ENCODE measurements around the gene PARD3.
"Not testable (repeated sequence)": the region's sequence is repeated elsewhere in the genome, so short reads cannot be mapped to it uniquely, and the experiment has no call there.

PARD3 gene

DNA sequence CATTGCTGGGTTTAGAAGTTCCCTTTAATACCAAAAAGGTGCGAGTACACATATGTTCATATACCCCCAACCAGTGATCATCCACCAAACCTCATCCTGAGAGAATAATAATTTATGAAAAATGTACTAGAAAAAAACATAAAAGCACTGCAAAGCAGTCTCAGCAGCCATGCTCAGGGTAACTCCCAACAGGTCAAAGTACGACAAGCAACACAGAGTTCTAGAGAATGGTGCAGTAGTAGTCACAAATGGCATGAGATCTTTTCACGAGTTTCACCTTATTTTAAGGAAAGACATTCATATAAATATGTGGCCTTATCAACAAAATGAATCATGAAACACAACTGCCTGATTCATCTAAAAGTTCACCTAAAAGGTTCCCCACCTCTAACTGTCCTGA is 338.5 kb downstream of the PARD3 start:
- no peak for DNase-seq

GRCh38 chr10:34475786-34476185 is 339.3 kb downstream of the PARD3 start:
- DNase-seq = no peak

GRCh38 chr10:34475274-34475646 is 339.8 kb downstream of the PARD3 start:
- DNase-seq = no peak

- no peak for DNase-seq
Observed at GRCh38 chr10:34474555-34475273, 340.4 kb downstream of the PARD3 start.

- DNase-seq = no peak
Observed at GRCh38 chr10:34474009-34474376, 341.1 kb downstream of the PARD3 start.

DNA sequence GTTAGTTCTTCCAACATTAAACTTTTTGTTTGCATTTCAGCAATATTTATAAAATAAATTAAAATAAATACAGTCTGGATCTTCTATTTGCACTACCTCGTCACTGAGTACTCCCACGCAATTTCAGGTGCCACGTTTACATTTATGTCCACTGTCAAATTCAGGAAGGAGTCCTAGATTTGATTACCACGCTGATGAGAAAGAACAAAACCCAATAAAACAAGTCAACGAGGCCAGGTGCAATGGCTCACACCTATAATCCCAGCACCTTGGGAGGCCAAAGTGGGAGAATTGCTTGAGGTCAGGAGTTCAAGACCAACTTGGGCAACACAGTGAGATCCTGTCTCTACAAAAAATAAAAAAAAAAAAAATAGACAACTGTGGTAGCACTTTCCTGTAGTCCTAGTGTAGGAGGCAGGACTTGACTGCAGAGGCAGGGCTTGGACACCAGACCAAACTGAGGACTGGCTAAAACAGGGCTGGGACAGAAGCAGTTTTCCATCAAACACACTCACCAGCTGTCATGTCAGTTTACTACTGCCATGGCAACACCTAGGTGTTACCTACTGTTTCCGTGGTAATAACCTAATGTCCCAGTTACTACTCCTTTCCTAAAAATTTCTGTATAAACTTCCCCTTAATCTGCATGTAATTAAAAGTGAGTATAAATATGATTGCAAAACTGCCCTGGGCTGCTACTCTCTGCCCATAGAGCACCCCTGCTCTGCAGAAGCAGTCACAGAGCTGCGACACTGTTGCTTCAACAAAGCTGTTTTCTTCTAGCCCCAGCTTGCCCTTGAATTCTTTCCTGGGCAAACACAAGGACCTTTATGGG is 341.7 kb downstream of the PARD3 start:
- no peak for DNase-seq

DNA sequence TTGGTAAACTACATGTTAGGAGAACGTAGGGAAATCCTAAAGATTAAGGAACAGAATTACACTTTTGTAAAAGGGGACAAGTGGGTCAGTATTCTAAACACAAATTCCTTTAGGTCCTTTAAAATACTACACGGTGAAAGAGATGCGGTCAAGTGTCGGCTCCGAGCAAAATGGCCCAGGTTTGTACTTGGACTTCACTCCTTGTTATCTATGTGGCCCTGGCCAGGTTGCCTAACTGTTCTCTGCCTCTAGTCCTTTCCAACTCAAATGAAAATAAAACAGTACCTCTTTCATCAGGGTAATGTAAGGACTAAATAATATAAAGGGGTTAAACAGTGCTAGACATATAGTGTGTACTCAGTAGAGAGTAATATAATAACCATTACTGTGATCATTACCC is 344.8 kb downstream of the PARD3 start:
- no peak for DNase-seq

- DNase-seq = no peak
Observed at GRCh38 chr10:34469446-34469845, 345.6 kb downstream of the PARD3 start.

- DNase-seq = no peak
Observed at GRCh38 chr10:34467902-34468301, 347.2 kb downstream of the PARD3 start.

DNA sequence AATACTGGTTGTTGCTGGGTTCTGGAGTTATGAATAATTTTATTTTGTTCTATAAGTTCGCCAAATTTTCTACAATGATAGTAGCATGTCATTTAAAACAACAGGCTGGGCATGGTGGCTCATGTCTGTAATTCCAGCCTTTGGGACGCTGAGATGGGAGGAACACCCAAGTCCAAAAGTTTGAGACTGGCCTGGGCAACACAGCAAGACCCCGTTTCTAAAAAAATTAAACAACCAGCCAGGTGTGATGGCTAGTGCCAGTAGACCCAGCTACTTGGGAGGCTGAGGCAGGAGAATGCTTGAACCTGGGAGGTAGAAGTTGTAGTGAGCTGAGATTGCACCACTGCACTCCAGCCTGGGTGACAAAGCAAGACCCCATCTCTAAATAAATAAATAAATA is 347.7 kb downstream of the PARD3 start:
- no peak for DNase-seq

DNA sequence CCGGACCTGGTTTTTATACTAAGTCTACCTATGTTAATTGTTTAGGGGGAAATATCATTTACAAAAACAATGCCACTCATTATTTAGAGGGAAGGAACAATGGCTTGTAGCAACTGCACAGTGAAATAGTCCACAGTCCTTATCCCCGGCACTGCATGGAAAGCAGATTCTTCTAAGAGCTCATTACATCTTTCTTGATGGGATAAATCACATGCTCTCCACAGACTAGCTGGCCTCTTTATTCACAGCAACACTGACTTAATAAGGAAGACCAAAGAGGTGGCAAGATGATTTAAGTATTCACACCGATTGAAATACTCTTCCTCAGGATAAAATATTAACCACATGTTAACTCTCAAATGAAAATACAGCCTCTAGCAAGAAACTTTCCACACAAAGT is 349.4 kb downstream of the PARD3 start:
- DNase-seq = no peak

DNA sequence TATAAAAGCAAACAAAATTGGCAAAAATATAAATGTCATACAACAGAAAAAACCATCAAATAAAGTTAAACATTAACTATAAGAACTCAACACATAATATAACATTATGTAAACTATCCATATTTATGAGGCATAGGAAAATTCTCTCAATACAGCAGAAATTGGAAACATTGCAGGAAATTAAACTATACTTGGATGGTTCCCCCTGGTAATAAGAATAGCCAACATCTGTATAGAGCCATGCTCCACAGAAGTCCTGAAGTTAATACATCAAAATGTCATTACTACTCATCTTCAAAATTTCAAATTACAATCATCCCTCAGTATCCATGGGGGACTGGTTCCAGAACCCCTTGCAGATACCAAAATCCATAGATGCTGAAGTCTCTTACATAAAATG is 350.5 kb downstream of the PARD3 start:
- DNase-seq = no peak

- no peak for DNase-seq
Observed at GRCh38 chr10:34464000-34464399, 351.1 kb downstream of the PARD3 start.

- no peak for DNase-seq
Observed at GRCh38 chr10:34462993-34463392, 352.1 kb downstream of the PARD3 start.

DNA sequence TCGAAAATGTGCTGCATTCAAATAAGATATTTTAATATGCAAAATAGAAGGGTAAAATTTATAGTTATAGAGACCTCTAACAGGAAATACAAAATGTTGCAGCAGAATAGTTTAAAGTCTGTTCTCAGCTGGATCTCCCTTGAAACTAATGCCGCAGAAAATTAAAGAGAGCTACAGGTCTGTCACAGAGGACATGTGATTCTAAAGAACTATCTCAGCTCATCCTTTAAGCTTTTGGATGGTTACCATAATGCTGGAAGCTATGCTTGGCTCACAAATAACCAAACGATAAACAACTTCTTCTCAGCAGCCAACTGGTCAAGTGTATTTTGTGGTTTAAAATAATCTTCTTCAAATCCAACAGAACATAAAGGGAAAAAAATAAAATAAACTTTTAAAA is 353.0 kb downstream of the PARD3 start:
- DNase-seq = no peak

DNA sequence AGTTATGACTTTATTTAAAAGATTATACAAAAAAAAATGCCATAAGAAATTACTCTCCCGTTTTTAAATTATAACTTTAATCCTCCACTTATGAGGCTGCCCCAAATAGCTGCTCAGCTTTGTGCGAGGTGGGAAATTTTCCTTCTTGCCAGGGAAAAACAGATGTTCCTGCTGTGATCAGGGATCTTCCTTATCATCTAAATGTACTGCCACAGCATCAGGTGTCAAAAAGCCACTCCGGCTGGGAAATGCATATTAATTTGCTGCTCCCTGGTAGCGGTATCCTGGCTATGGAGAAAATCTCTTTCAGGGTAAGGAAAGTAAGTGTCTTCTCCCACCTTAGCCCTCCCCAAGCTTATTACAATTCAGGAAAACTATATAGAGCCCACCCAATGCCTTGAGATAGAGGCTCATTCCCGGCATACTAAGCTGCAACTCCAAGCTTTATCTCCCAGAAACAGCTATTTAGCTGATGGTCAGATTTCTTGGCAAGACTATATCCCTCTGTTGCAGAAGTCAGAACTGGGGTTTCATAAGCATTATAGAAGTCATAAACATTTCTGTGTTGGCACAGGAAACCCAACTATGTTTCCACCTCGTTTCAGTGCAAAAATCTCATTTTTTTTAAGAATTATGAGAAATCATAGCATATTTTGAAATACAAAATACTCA is 360.4 kb downstream of the PARD3 start:
- DNase-seq = no peak

GRCh38 chr10:34449836-34450235 is 365.3 kb downstream of the PARD3 start:
- DNase-seq = no peak

DNA sequence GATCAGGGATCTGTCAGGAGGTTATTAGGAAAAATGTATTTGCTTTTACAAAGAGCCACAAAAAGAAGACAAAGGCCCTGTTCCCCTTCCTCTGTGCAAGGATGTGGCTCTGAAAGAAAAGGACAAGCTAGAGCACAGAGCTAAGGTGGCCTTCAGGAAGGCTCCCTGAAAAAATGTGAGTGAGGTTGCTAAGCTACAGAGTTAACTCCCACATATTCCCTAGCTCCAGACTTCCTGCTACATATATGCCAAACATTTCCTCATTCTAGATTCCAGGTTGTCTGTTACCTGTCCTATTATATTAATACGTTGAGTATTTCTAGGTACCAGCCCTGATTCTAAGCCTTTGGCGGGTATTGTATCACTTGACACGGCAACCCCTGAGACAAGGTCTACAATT is 369.0 kb downstream of the PARD3 start:
- DNase-seq = no peak

GRCh38 chr10:34444223-34445183 is 370.6 kb downstream of the PARD3 start:
- DNase-seq = no peak

DNA sequence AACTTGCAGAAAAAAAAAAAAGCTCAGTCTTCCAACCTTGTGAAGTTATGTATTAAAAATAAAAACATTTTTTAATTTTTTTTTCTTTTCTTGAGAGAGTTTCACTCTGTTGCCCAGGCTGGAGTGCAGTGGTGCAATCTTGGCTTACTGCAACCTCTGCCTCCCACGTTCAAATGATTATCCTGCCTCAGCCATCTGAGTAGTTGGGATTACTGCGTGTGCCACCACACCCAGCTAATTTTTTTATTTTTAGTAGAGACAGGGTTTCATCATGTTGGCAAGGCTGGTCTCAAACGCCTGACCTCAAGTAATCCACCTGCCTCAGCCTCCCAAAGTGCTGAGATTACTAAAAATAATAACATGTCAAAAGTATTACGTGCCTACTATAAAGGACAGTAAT is 375.7 kb downstream of the PARD3 start:
- DNase-seq = not testable (repeated sequence)

GRCh38 chr10:34438741-34439140 is 376.4 kb downstream of the PARD3 start:
- DNase-seq = no peak

DNA sequence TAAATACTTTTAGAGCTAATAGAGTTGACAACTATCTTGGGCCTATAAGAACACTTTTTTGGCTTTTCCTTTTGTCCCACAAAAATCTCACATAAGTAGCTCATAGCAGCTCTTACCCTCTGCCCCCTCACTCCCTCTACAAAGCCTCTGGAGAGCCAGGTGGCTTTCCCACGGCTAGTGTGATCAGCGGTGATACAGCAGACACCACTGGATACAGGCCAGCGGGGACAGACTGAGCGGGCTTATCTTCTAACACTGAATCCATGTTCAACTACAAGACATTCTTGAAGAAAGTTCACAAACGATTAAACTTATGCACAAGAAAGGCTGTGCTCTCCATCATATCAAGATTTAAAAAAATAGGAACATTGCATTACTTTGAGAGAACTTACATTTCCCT is 377.2 kb downstream of the PARD3 start:
- DNase-seq = no peak

DNA sequence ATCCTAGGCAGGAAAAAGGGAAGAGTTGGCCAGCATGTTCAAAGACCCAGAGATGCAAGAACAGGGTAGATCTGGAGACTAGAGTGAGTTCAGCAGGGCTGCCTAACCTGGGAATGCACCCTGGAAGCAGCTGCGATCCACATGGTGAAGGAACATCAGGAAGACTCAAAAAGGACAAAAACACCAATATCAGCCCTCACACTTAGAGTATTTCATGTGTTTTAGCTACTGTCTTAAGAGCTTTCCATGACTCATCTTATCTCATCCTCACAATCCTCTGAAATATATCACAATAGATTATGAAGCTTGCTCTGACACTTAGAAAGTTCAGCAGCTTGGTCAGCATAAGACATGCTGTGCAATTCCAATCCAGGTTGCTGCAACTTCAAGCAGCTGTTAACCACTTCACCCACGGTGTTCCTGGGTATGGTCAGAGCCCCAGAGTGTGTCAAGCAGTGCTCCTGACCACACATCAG is 380.9 kb downstream of the PARD3 start:
- DNase-seq = no peak

Data from NCI-H510A treated with DMSO at 0.1 percent for 48 hours (cell line).